MM.1S (cell line): ENCODE data around the gene ELF4.

Source experiments
- DNase-seq: peaks from one replicate; pipeline ENCODE4 v3.0.0-alpha.2; 2015
- H2AFZ ChIP-seq: fragments of 300-600 bp; sonication (generic); 2 replicates; pipeline ENCODE4 v1.6.0; 2016; ENCODE audit warnings: antibody characterized with exemption, low read length
- H3F3A ChIP-seq: fragments of 300-600 bp; sonication (generic); 2 replicates; pipeline ENCODE4 v1.6.1; 2016; ENCODE audit warnings: mild to moderate bottlenecking, antibody characterized with exemption, low read length, moderate library complexity, mixed read lengths; ENCODE audit not compliant: insufficient read depth
- H3K27ac ChIP-seq: fragments of 300-600 bp; sonication (generic); 2 replicates; pipeline ENCODE4 v1.5.1; 2016; ENCODE audit warnings: mild to moderate bottlenecking, low read length
- H3K27me3 ChIP-seq: fragments of 300-600 bp; sonication (generic); replicated peaks from 2 replicates; pipeline ENCODE4 v1.6.0; 2016; ENCODE audit warnings: low read length; ENCODE audit not compliant: insufficient read depth
- H3K36me3 ChIP-seq: fragments of 300-600 bp; sonication (generic); replicated peaks from 2 replicates; pipeline ENCODE4 v1.6.1; 2016; ENCODE audit warnings: mild to moderate bottlenecking, low read length, mixed read lengths; ENCODE audit not compliant: insufficient read depth
- H3K4me1 ChIP-seq: fragments of 300-600 bp; sonication (generic); 2 replicates; pipeline ENCODE4 v1.6.1; 2016; ENCODE audit warnings: low read length, mixed read lengths
- H3K4me2 ChIP-seq: fragments of 300-600 bp; sonication (generic); 2 replicates; pipeline ENCODE4 v1.6.0; 2016; ENCODE audit warnings: low read depth, low read length
- H3K4me3 ChIP-seq: fragments of 300-600 bp; sonication (generic); 2 replicates; pipeline ENCODE4 v1.5.1; 2016; ENCODE audit warnings: low read length, mixed read lengths
- H3K79me2 ChIP-seq: fragments of 300-600 bp; sonication (generic); 2 replicates; pipeline ENCODE4 v1.6.1; 2016; ENCODE audit warnings: mixed run types, low read length, mixed read lengths
- H3K9ac ChIP-seq: fragments of 300-600 bp; sonication (generic); 2 replicates; pipeline ENCODE4 v1.6.1; 2016; ENCODE audit warnings: low read length, mixed read lengths
- H3K9me2 ChIP-seq: fragments of 300-600 bp; sonication (generic); replicated peaks from 2 replicates; pipeline ENCODE4 v1.6.1; 2016; ENCODE audit warnings: mild to moderate bottlenecking, low read length, mixed read lengths; ENCODE audit not compliant: insufficient read depth
- H3K9me3 ChIP-seq: fragments of 300-600 bp; sonication (generic); replicated peaks from 2 replicates; pipeline ENCODE4 v1.6.1; 2016; ENCODE audit warnings: mild to moderate bottlenecking, low read length, mixed read lengths; ENCODE audit not compliant: insufficient read depth
- H4K20me1 ChIP-seq: fragments of 300-600 bp; sonication (generic); 2 replicates; pipeline ENCODE4 v1.6.1; 2016; ENCODE audit warnings: mild to moderate bottlenecking, low read length, moderate library complexity, mixed read lengths; ENCODE audit not compliant: insufficient read depth
- EZH2 ChIP-seq: fragments of 300-600 bp; sonication (generic); optimal IDR thresholded peaks from 2 replicates; pipeline ENCODE3; 2017; ENCODE audit warnings: low read depth, mild to moderate bottlenecking, antibody characterized with exemption, low read length, mixed read lengths
- EZH2phosphoT487 ChIP-seq: fragments of 300-600 bp; sonication (generic); IDR thresholded peaks from 2 replicates; pipeline ENCODE4 v1.6.1; 2018; ENCODE audit warnings: antibody characterized with exemption, low read length
- TF ChIP-seq, protein P1 (sequence below): fragments of 300-600 bp; sonication (generic); IDR thresholded peaks from 2 replicates; pipeline ENCODE4 v1.5.1; 2016; ENCODE audit warnings: antibody characterized with exemption, low read length, mixed read lengths

Gene ELF4

DNA sequence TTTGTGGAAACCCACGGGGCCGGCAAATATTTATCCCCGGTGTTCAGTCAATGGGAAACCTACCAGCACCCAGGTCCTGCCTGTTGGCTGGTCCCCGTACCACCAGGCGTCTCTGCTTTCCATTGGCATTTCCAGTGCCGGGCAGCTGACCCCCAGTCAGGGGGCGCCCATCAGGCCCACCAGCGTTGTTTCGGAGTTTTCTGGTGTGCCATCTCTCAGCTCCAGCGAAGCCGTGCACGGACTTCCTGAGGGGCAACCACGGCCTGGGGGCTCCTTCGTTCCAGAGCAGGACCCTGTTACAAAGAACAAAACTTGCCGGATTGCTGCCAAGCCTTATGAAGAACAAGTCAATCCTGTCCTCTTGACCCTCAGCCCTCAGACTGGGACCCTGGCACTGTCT lies 95.1 kb downstream of the ELF4 start:
- no peak overlapping the region for H2AFZ ChIP-seq
- no peak for DNase-seq
- TF ChIP-seq, protein P1, sequence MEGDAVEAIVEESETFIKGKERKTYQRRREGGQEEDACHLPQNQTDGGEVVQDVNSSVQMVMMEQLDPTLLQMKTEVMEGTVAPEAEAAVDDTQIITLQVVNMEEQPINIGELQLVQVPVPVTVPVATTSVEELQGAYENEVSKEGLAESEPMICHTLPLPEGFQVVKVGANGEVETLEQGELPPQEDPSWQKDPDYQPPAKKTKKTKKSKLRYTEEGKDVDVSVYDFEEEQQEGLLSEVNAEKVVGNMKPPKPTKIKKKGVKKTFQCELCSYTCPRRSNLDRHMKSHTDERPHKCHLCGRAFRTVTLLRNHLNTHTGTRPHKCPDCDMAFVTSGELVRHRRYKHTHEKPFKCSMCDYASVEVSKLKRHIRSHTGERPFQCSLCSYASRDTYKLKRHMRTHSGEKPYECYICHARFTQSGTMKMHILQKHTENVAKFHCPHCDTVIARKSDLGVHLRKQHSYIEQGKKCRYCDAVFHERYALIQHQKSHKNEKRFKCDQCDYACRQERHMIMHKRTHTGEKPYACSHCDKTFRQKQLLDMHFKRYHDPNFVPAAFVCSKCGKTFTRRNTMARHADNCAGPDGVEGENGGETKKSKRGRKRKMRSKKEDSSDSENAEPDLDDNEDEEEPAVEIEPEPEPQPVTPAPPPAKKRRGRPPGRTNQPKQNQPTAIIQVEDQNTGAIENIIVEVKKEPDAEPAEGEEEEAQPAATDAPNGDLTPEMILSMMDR, result no peak
- TF ChIP-seq EZH2phosphoT487 (no peak), EZH2 (no peak)
- no peaks in the 10 kb centered on the region for H3K9me3 ChIP-seq
- H4K20me1 ChIP-seq, result no peaks in the 10 kb centered on the region
- no peaks in the 10 kb centered on the region for H3F3A ChIP-seq
- no peaks in the 10 kb centered on the region for H3K27me3 ChIP-seq
- no peaks in the 10 kb centered on the region for H3K36me3 ChIP-seq
- H3K9ac ChIP-seq, result no peak overlapping the region
- no peak overlapping the region for H3K4me3 ChIP-seq
- no peak overlapping the region for H3K27ac ChIP-seq
- H3K9me2 ChIP-seq, result no peaks in the 10 kb centered on the region
- H3K4me2 ChIP-seq, result no peak overlapping the region
- no peaks in the 10 kb centered on the region for H3K4me1 ChIP-seq
- no peaks in the 10 kb centered on the region for H3K79me2 ChIP-seq
